ENCODE results near the gene BEST1. TPM values are rescaled to one million over a fixed set of nuclear protein-coding genes. Genes with fewer than 3 reads are reported as not detected.

Gene BEST1
- total and polyA plus RNA-seq, 2 of the 13 experiments (the other 11 are each of a cell fraction or from before 2014, with no cell fraction given): 0.09 to 0.65 TPM

DNA sequence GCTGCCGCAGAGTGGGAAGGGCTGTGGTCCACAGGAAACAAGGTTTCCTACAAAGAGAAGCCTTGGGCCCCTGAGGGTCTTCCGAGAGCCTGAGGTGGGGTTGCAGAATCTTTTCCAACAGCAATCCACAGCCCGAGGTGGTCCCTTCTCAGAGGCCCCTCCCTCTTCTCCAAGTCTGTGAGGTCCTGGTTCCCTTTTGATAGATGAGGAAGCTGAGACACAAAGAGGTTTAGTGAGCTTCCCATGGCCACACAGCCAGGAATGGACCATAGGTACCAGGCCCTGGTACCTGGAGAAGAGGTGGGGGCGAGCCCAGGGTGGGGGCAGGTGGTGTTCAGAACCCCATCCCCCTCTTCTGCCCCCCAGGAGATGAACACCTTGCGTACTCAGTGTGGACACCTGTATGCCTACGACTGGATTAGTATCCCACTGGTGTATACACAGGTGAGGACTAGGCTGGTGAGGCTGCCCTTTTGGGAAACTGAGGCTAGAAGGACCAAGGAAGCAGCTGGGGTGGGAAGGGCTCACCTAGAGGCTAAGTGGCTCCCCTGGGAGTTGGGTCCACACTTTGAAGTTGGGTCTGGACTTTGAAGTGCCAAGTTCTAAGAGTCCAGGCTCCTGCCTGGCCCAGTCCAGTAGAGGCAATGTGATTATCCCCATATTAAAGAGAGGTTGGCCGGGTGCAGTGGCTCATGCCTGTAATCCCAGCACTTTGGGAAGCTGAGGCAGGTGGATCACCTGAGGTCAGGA lies 7.0 kb downstream of the BEST1 start:
- intact Hi-C loops (cut with micrococcal nuclease; ENCODE audit: unreplicated experiment): no loop called here
- CTCF ChIA-PET (ENCODE audit: low intra/inter-chr PET ratio, low total read pairs): no interaction called here
- Histone ChIP-seq H4K20me1 (ENCODE audit: insufficient read depth, low read length) (no peaks in the 10 kb centered on the region), H3K27ac (ENCODE audit: extremely low read length, insufficient read depth, low read length) (no peak overlapping the region), H2AFZ (ENCODE audit: low read length) (no peak overlapping the region), H3K36me3 (replicated peaks in 1 of 2; ENCODE audit: control insufficient read depth in 1 of 2, insufficient read depth in 2 of 2, low read length in 2 of 2) (no peaks in the 10 kb centered on the region), H3K27me3 (ENCODE audit: control insufficient read depth in 1 of 2, insufficient read depth in 2 of 2, low read length in 2 of 2) (no peaks in the 10 kb centered on the region), H3K4me3 (replicated peaks in 1 of 3; ENCODE audit: insufficient read depth in 1 of 3, low read depth in 2 of 3, low read length in 3 of 3) (no peak overlapping the region), H3K79me2 (ENCODE audit: insufficient read depth, low read length) (no peaks in the 10 kb centered on the region), H3K9ac (ENCODE audit: insufficient read depth, low read depth, low read length) (no peak overlapping the region), H3K4me2 (ENCODE audit: low read depth, low read length) (no peak overlapping the region), H3K4me1 (ENCODE audit: insufficient read depth, low read length) (peaks cover 33% of the 10 kb centered on the region), H3K9me3 (ENCODE audit: low read length) (no peaks in the 10 kb centered on the region)
- DNase-seq (ENCODE audit: low spot score) (no peak), FAIRE-seq (no peak), ATAC-seq (no peak)
- in situ Hi-C loops (cut with HindIII; ENCODE audit: extremely low pct_ligation_motif_present, low pct_unique_long_range_greater_than_20kb): no loop called here
- TF ChIP-seq PLRG1 (conservative IDR thresholded peaks at IDR 0.05) (no peak), GATA4 (IDR thresholded peaks at IDR 0.05; ENCODE audit: borderline replicate concordance, low read depth) (no peak), POLR2G (IDR thresholded peaks at IDR 0.05; ENCODE audit: low read depth, low read length) (no peak), ZNF678 (CRISPR knock-in tag; IDR thresholded peaks at IDR 0.05) (no peak), ZNF484 (CRISPR knock-in tag; IDR thresholded peaks at IDR 0.05; ENCODE audit: borderline replicate concordance, low read depth) (no peak), ZFP1 (CRISPR knock-in tag; IDR thresholded peaks at IDR 0.05) (no peak), ZNF343 (CRISPR knock-in tag; IDR thresholded peaks at IDR 0.05) (no peak), PHF5A (CRISPR knock-in tag; IDR thresholded peaks at IDR 0.05; ENCODE audit: low read depth, unreplicated experiment) (no peak), TAF15 (IDR thresholded peaks at IDR 0.05; ENCODE audit: low read depth, low read length, poor library complexity, severe bottlenecking) (no peak), ZBTB38 (CRISPR knock-in tag; IDR thresholded peaks at IDR 0.05) (no peak), ZNF749 (CRISPR knock-in tag; IDR thresholded peaks at IDR 0.05; ENCODE audit: borderline replicate concordance) (no peak), NR3C1 (CRISPR knock-in tag; IDR thresholded peaks at IDR 0.05) (no peak), NFKBIZ (CRISPR knock-in tag; IDR thresholded peaks at IDR 0.05) (no peak), ZNF282 (IDR thresholded peaks at IDR 0.05; ENCODE audit: partially characterized antibody) (no peak), ZNF20 (CRISPR knock-in tag; IDR thresholded peaks at IDR 0.05) (no peak), ZNF124 (CRISPR knock-in tag; IDR thresholded peaks at IDR 0.05) (no peak), ZNF547 (CRISPR knock-in tag; IDR thresholded peaks at IDR 0.05) (no peak), ZNF644 (CRISPR knock-in tag; IDR thresholded peaks at IDR 0.05; ENCODE audit: low read depth) (no peak)
- TF ChIP-seq, protein P1, sequence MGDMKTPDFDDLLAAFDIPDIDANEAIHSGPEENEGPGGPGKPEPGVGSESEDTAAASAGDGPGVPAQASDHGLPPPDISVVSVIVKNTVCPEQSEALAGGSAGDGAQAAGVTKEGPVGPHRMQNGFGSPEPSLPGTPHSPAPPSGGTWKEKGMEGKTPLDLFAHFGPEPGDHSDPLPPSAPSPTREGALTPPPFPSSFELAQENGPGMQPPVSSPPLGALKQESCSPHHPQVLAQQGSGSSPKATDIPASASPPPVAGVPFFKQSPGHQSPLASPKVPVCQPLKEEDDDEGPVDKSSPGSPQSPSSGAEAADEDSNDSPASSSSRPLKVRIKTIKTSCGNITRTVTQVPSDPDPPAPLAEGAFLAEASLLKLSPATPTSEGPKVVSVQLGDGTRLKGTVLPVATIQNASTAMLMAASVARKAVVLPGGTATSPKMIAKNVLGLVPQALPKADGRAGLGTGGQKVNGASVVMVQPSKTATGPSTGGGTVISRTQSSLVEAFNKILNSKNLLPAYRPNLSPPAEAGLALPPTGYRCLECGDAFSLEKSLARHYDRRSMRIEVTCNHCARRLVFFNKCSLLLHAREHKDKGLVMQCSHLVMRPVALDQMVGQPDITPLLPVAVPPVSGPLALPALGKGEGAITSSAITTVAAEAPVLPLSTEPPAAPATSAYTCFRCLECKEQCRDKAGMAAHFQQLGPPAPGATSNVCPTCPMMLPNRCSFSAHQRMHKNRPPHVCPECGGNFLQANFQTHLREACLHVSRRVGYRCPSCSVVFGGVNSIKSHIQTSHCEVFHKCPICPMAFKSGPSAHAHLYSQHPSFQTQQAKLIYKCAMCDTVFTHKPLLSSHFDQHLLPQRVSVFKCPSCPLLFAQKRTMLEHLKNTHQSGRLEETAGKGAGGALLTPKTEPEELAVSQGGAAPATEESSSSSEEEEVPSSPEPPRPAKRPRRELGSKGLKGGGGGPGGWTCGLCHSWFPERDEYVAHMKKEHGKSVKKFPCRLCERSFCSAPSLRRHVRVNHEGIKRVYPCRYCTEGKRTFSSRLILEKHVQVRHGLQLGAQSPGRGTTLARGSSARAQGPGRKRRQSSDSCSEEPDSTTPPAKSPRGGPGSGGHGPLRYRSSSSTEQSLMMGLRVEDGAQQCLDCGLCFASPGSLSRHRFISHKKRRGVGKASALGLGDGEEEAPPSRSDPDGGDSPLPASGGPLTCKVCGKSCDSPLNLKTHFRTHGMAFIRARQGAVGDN (CRISPR knock-in tag; IDR thresholded peaks at IDR 0.05): no peak
- TF ChIP-seq, protein P2, sequence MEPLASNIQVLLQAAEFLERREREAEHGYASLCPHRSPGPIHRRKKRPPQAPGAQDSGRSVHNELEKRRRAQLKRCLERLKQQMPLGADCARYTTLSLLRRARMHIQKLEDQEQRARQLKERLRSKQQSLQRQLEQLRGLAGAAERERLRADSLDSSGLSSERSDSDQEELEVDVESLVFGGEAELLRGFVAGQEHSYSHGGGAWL (CRISPR knock-in tag; IDR thresholded peaks at IDR 0.05): no peak
- POLR2A ChIA-PET: no interaction called here
- WGBS (ENCODE audit: low lambda C conversion rate): 69% methylated on average over 2 of the region's 7 CpGs
- BruUV-seq (replicated peaks): no TSS peak
